GM12864 (cell line): ENCODE results near the gene CYP27A1.
"Not testable (repeated sequence)": the region's sequence is repeated elsewhere in the genome, so short reads cannot be mapped to it uniquely, and the experiment has no call there.

ENCODE experiments used
- DNase-seq: peaks from one replicate; pipeline ENCODE4 v3.0.0-alpha.2; 2011; ENCODE audit warnings: low read depth
- H3K4me3 ChIP-seq: 2 replicates; pipeline ENCODE4 v1.5.1; 2011; ENCODE audit warnings: mild to moderate bottlenecking, low read depth, low read length, control low read depth
- CTCF ChIP-seq: IDR thresholded peaks from 2 replicates; pipeline ENCODE4 v1.5.1; 2011; ENCODE audit warnings: low read depth, mild to moderate bottlenecking, moderate library complexity, low read length, control low read depth, inconsistent platforms; ENCODE audit errors: missing control alignments

Gene CYP27A1

GRCh38 chr2:218832520-218832919, 50.6 kb downstream of the CYP27A1 start:
- DNase-seq = no peak
- no peak overlapping the region for H3K4me3 ChIP-seq
- TF ChIP-seq CTCF = no peak

GRCh38 chr2:218833023-218833609, 51.2 kb downstream of the CYP27A1 start:
- TF ChIP-seq CTCF = no peak
- H3K4me3 ChIP-seq = no peak overlapping the region
- no peak for DNase-seq

GRCh38 chr2:218834685-218835084, 52.7 kb downstream of the CYP27A1 start:
- DNase-seq = no peak
- H3K4me3 ChIP-seq = no peak overlapping the region
- no peak for TF ChIP-seq CTCF

GRCh38 chr2:218837495-218837894, 55.5 kb downstream of the CYP27A1 start:
- DNase-seq = no peak
- no peak overlapping the region for H3K4me3 ChIP-seq
- no peak for TF ChIP-seq CTCF

GRCh38 chr2:218839430-218839829, 57.5 kb downstream of the CYP27A1 start:
- no peak overlapping the region for H3K4me3 ChIP-seq
- no peak for DNase-seq
- TF ChIP-seq CTCF = no peak

- DNase-seq = no peak
- H3K4me3 ChIP-seq = no peak overlapping the region
- TF ChIP-seq CTCF = no peak
Measured at GRCh38 chr2:218839888-218840287, 57.9 kb downstream of the CYP27A1 start.

GRCh38 chr2:218844334-218844733, 62.4 kb downstream of the CYP27A1 start:
- not testable (repeated sequence) for H3K4me3 ChIP-seq, DNase-seq

- not testable (repeated sequence) for H3K4me3 ChIP-seq, DNase-seq
Measured at GRCh38 chr2:218846963-218847362, 65.0 kb downstream of the CYP27A1 start.
